Cardiac muscle cell (in vitro differentiated cells and primary cell): ENCODE measurements around the gene KCNQ5. TPM values are rescaled to one million over a fixed set of nuclear protein-coding genes. Genes with fewer than 3 reads are reported as not detected.

ENCODE experiments used
- DNase-seq, 2 donors: peaks; one replicate each; pipeline versions ENCODE4 v3.0.0 to v3.0.0-alpha.2; 2010 to 2017; ENCODE audit warnings: low read depth in 1 of 2, low spot score in 1 of 2
- H3K27ac ChIP-seq: fragments of 200-600 bp; sonication (generic); 2 replicates; pipeline ENCODE4 v1.5.1; 2016
- H3K27me3 ChIP-seq: fragments of 200-600 bp; sonication (generic); 2 replicates; pipeline ENCODE4 v1.6.0; 2016; ENCODE audit warnings: control low read depth
- H3K36me3 ChIP-seq: fragments of 200-600 bp; sonication (generic); 2 replicates; pipeline ENCODE4 v1.5.1; 2016; ENCODE audit warnings: control low read depth
- H3K4me1 ChIP-seq: fragments of 200-600 bp; sonication (generic); 2 replicates; pipeline ENCODE4 v1.8.1; 2017; ENCODE audit warnings: low read depth, mild to moderate bottlenecking, mixed run types
- H3K4me3 ChIP-seq: fragments of 200-600 bp; sonication (generic); 2 replicates; pipeline ENCODE4 v1.5.1; 2016; ENCODE audit warnings: mild to moderate bottlenecking
- H3K9me3 ChIP-seq: fragments of 200-600 bp; sonication (generic); 2 replicates; pipeline ENCODE4 v1.5.1; 2017; ENCODE audit warnings: low read depth, mild to moderate bottlenecking, control low read depth
- CTCF ChIP-seq: IDR thresholded peaks from 2 replicates; pipeline ENCODE4 v1.5.1; 2012; ENCODE audit warnings: low read depth, mild to moderate bottlenecking, low read length
- polyA plus RNA-seq: library from polyadenylated mRNA; unstranded; fragments of >200 nt; fragmentation: Nextera tagmentation; extraction: Ambion mirVana; gene quantifications from 2 replicates; pipeline ENCODE4 v1.2.1, GENCODE V29; 2016
- total RNA-seq: library from RNA; depleted of rRNA; stranded (reverse); fragments of >200 nt; gene quantifications from 2 replicates; pipeline ENCODE4 v1.2.3, GENCODE V29; 2016

KCNQ5 gene
- total and polyA plus RNA-seq, 2 experiments from 2014 or later, result 31.4 to 45.4 TPM

GRCh38 chr6:73174646-73175045 is 552.8 kb downstream of the KCNQ5 start:
- H3K4me3 ChIP-seq, result no peak overlapping the region
- peaks cover 13% of the 10 kb centered on the region for H3K36me3 ChIP-seq
- DNase-seq, result no peak
- H3K27me3 ChIP-seq, result no peaks in the 10 kb centered on the region
- H3K4me1 ChIP-seq, result peaks cover 15% of the 10 kb centered on the region
- H3K27ac ChIP-seq, result no peak overlapping the region
- H3K9me3 ChIP-seq, result no peaks in the 10 kb centered on the region
- no peak for TF ChIP-seq CTCF

- no peaks in the 10 kb centered on the region for H3K9me3 ChIP-seq
- H3K27ac ChIP-seq, result no peak overlapping the region
- no peak for DNase-seq
- H3K4me3 ChIP-seq, result no peak overlapping the region
- peaks cover 15% of the 10 kb centered on the region for H3K4me1 ChIP-seq
- H3K27me3 ChIP-seq, result no peaks in the 10 kb centered on the region
- TF ChIP-seq CTCF, result no peak
- H3K36me3 ChIP-seq, result peaks cover 9% of the 10 kb centered on the region
Measured at GRCh38 chr6:73176057-73176456, 554.2 kb downstream of the KCNQ5 start.

DNA sequence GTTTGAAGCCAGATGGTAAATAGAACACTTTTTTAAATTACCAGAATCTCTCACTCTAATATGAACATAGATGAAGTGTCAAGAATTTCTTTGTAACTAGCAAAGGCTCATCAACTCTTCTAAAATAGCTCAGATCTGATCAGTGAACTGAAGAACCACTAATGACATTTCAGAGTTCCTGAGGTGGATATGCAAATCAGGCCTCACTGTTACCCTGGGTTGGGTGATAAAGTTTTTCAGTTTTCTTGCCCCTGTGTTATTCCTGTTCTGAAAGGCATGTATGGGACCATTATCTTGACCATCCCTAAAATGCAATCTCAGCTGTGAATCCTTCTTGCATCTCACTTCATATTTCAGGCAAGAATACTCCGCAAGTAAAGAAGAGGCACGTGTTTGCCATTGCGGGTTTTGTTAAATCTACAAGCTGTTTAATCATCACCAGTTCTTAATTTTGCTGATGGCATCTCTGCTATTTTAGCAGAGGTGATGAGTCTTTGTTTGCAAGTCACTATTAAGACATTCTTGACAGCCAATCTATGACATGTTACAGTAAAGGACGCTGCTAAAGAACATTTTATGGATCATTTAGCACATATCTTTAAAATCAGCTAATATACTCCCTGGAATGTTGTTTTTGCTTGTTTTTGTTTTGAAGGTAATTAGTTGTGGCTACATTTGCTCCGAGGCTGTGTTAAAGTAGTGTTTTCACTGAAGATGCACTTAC is 555.5 kb downstream of the KCNQ5 start:
- Histone ChIP-seq H3K27ac (no peak overlapping the region), H3K9me3 (no peaks in the 10 kb centered on the region), H3K4me3 (no peak overlapping the region), H3K27me3 (no peaks in the 10 kb centered on the region), H3K4me1 (peaks cover 15% of the 10 kb centered on the region), H3K36me3 (peaks cover 9% of the 10 kb centered on the region)
- no peak for TF ChIP-seq CTCF
- no peak for DNase-seq

DNA sequence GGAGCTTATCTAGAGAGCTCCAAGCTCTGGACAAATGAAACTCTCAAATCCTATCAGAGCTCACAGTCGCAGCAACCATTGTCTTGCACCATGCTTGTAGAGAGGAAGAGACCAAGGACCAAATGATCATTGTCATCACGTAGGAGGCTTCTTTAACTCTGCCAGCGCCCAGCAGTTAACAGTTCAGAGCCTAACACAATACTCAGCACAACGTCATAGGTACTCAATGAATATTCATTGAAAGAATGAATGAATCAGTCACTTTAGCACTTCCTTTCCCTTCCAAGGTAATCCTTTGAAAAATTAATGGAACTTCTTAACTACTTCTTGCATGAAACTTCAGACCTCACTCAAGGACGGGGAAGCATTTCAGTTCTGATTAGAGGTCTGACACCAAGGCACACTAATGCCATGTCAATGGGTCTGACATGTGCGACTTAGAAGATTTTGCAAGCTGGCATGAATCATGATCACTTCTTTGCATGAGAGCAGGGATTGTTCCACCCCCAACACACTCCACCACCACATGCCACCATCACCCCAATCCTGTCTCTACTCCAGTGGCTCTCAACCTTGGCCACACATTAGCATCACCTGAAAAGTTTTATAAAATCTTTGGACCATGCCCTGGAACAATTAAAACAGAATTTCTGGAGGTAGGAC is 558.3 kb downstream of the KCNQ5 start:
- Histone ChIP-seq H3K27ac (no peak overlapping the region), H3K4me1 (peaks cover 15% of the 10 kb centered on the region), H3K27me3 (no peaks in the 10 kb centered on the region), H3K36me3 (peaks cover 2% of the 10 kb centered on the region), H3K9me3 (no peaks in the 10 kb centered on the region), H3K4me3 (no peak overlapping the region)
- no peak for TF ChIP-seq CTCF
- DNase-seq, result no peak

GRCh38 chr6:73180763-73181619 is 559.1 kb downstream of the KCNQ5 start:
- H3K36me3 ChIP-seq, result peaks cover 2% of the 10 kb centered on the region
- no peaks in the 10 kb centered on the region for H3K27me3 ChIP-seq
- no peaks in the 10 kb centered on the region for H3K9me3 ChIP-seq
- H3K4me1 ChIP-seq, result peaks cover 15% of the 10 kb centered on the region
- peak; percentile 47 to 84 for DNase-seq
- H3K4me3 ChIP-seq, result no peak overlapping the region
- no peak overlapping the region for H3K27ac ChIP-seq
- TF ChIP-seq CTCF, result peak; percentile 90
